HG03039 (cell line): ENCODE measurements around the gene MAN1B1.
"Not testable (repeated sequence)": the region's sequence is repeated elsewhere in the genome, so short reads cannot be mapped to it uniquely, and the experiment has no call there.

Experiments
- ATAC-seq: cut with Tn5 transposase; IDR thresholded peaks from one replicate; pipeline ENCODE4 v1.9.1; 2021; ENCODE audit warnings: mild to moderate bottlenecking, moderate library complexity; ENCODE audit not compliant: unreplicated experiment

Gene MAN1B1

DNA sequence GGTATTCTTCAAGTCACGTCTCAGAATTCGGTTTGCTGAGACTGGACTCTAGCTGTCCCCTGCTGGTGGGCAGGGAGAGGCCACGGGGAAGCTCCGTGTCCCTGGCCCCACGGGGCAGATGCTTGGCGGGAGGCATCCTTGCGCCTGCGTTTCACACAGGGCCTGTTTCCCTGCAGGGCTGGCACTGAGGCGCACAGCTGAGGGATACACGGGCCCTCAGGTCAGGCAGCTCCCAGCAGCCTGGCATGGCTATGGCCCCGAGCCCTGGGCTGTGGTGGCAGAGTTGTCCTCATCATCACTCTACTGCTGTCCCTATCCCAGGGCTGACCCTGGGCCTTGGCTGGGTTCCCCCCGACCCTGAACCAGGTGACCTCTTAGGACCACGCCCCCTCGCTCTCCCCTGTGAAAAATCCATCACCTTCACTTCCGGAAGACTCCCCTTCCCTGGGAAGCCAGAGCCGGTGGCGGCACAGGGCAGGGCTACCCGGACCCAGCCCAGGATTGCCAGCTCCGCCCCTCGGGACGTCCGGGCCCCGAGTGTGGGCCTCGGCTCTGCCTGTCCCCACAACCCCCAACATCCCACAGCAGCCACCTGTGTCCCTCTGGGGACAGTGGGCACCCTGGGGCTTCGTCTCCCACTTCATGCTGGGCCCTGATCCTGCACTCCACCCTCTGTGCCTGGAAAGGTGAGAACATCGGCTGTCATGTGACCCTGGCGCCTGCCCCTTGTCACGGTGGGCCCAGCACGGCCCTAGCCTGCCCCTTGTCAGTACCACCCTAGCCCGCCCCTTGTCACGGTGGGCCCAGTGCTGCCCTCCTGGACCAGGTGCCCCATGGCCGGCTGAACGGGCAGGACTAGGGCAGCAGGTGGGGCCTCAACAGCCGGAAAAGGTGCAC lies 22.7 kb downstream of the MAN1B1 start:
- no peak for ATAC-seq

- no peak for ATAC-seq
These were observed 23.5 kb downstream of the MAN1B1 start for GRCh38 chr9:137110147-137110910.

DNA sequence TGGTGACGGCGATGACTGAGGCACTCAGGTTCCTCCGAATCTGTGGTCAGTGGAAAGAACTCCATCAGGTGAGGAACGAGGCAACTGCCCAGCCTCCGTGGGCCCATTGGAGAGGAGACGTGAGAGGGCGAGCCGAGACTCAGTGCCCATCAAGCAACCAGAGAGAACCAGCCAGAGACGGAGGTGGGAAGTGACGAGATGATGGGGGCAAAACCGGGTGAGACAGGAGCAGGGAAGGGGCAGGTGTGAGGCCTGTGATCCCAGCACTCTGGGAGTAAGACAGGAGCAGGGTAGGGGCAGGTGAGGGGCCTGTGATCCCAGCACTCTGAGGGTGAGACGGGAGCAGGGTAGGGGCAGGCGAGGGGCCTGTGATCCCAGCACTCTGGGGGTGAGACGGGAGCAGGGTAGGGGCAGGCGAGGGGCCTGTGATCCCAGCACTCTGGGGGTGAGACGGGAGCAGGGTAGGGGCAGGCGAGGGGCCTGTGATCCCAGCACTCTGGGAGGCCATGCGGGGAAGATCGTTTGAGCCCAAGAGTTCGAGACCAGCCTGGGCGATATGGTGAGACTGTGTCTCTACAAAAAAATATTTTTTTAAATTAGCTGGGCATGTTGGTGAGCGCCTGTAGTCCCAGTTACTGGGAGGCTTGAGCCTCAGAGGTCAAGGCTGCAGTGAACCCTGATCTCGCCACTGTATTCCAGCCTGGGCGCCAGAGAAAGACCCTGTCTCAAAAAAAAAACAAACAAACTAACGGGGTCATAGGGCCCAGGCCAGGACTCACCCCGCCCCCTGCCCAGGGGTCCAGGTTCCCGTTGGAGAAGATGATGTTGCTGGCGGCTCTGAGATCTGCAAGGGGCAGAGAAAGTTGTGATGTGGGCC lies 24.4 kb downstream of the MAN1B1 start:
- ATAC-seq: no peak

- no peak for ATAC-seq
These were observed 25.2 kb downstream of the MAN1B1 start for GRCh38 chr9:137111788-137112563.

GRCh38 chr9:137112564-137113384 lies 26.0 kb downstream of the MAN1B1 start:
- no peak for ATAC-seq

DNA sequence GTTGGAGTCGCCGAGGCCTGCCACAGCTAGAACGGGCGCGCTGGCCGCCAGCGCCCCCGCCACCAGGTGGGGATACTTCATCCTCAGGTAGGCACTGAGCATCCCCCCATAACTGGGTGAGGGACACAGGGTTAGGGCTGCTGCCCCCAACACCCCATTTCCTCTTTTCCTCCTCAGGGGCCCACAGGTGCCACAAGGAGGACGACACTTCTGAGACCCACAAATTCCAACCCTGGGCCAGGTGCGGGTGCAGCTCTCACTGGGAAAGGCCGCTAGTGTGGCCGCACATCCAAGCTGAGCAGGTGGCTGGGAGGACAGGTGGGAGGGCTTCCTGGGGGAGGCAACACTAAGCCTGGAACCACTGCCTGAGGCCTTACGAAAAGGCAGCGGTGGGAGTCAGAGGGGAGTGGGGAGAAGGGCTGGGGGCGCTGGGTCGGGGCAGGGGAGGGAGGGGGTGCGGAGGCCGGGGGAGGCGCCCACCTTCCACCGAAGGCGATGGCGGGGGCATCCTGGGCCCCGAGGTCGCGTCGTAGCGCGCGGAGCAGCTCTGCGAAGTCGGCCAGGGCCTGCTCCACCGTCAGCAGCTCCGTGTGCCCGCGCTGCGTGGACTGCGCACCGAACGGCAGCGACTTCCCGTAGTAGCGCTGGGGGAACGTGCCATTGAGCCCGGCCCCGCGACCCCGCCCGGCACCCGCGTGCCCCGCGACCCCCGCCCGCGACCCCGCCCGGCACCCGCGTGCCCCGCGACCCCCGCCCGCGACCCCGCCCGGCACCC lies 26.8 kb downstream of the MAN1B1 start:
- no peak for ATAC-seq

DNA sequence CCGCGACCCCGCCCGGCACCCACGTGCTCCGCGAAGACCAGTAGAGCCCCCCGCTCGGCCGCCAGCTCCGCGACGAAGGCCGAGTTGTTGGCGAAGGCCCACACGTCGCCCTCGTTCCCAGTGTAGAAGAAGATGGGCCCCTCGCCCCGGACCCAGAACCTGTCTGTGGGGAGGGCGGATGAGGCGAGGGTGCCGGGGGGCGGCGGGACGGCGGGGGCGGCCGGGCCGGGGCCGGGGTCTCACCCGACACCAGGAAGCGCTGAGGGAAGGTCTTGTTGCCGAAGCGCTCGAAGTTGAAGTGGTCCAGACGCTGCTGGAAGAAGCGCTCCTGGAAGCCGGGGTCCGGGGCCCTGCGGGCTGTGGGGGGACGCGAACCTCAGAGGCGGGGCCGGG lies 27.4 kb downstream of the MAN1B1 start:
- no peak for ATAC-seq

GRCh38 chr9:137114613-137115393 lies 28.0 kb downstream of the MAN1B1 start, which contains the start of gene DPP7:
Gene DPP7, minus strand, starts transcription at chr9:137114733. Its CDS starts 20 bp downstream, at chr9:137114713.
- ATAC-seq: peak; percentile 67

GRCh38 chr9:137115394-137116026 lies 28.7 kb downstream of the MAN1B1 start:
- no peak for ATAC-seq

- no peak for ATAC-seq
These were observed 29.3 kb downstream of the MAN1B1 start for GRCh38 chr9:137116027-137116507.

DNA sequence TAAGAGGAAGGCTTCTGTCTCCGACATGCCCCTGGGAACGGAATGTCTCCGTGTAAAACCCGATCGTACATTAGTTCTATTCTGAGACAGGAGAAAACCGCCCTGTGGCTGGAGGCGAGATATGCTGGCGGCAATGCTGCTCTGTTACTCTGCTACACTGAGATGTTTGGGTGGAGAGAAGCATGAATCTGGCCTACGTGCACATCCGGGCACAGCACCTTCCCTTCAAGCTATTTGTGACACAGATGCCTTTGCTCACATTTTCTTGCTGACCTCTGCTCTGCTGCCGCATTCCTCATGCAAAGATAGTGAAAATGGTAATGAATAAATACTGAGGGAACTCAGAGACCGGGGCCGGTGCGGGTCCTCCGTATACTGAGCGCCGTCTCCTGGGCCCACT lies 29.9 kb downstream of the MAN1B1 start:
- ATAC-seq: no peak

GRCh38 chr9:137117269-137117731 lies 30.5 kb downstream of the MAN1B1 start:
- no peak for ATAC-seq

GRCh38 chr9:137118092-137118603 lies 31.4 kb downstream of the MAN1B1 start:
- not testable (repeated sequence) for ATAC-seq

- not testable (repeated sequence) for ATAC-seq
These were observed 35.4 kb downstream of the MAN1B1 start for GRCh38 chr9:137121927-137122795.

DNA sequence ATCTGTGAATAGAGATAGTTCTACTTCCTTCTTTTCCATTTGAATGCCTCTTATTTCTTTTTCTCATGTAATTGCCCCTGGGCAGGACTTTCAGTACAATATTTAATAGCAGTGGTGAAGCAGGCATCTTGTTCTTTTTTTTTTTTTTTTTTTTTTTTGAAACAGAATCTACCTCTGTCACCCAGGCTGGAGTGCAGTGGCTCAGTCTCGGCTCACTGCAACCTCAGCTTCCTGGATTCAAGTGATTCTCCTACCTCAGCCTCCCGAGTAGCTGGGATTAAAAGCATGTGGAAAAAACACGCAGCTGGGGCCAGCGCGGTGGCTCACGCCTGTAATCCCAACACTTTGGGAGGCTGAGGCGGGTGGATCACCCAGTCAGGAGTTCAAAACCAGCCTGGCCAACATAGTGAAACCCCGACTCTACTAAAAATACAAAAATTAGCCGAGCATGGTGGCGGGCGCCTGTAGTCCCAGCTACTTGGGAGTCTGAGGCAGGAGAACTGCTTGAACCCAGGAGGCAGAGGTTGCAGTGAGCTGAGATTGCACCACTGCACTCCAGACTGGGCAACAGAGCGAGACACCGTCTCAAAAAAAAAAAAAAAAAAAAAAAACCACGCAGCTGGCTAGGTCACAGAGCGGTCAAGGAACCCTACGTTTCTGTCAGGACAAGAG lies 36.1 kb downstream of the MAN1B1 start:
- ATAC-seq: not testable (repeated sequence)
